Fibroblast of pulmonary artery (primary cell): Measurements from ENCODE around the gene NCKAP5.

Experiments
- DNase-seq: peaks from one replicate; pipeline ENCODE4 v3.0.0-alpha.2; 2010; ENCODE audit warnings: low read depth
- H3K4me3 ChIP-seq: replicated peaks from 2 replicates; pipeline ENCODE4 v1.5.1; 2011; ENCODE audit warnings: low read depth, mild to moderate bottlenecking, control low read depth, low read length, moderate library complexity
- TF ChIP-seq, protein P1 (sequence below): IDR thresholded peaks from 2 replicates; pipeline ENCODE4 v1.5.1; 2011; ENCODE audit warnings: mild to moderate bottlenecking, control low read depth, low read length, inconsistent platforms; ENCODE audit errors: missing control alignments

Gene NCKAP5

DNA sequence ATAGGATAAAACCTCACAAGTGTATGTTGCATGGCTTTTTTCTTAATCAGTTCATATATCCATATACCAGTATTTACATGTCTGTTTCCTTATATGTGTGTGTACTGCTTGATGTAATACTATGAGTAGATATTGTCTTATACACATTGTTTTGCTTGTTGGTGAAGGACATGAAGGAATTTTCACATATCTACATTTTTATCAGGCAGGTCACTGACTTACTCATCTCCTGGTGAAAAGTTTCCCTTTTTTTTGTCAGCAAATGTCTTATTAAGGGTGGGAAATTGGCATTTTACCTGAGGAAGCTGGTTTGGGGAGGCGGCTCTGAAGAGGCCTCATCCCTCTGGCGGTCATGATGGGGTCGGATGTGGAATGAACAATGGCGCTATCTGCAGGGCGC lies 836.8 kb downstream of the NCKAP5 start:
- H3K4me3 ChIP-seq, result no peak overlapping the region
- DNase-seq, result no peak
- TF ChIP-seq, protein P1, sequence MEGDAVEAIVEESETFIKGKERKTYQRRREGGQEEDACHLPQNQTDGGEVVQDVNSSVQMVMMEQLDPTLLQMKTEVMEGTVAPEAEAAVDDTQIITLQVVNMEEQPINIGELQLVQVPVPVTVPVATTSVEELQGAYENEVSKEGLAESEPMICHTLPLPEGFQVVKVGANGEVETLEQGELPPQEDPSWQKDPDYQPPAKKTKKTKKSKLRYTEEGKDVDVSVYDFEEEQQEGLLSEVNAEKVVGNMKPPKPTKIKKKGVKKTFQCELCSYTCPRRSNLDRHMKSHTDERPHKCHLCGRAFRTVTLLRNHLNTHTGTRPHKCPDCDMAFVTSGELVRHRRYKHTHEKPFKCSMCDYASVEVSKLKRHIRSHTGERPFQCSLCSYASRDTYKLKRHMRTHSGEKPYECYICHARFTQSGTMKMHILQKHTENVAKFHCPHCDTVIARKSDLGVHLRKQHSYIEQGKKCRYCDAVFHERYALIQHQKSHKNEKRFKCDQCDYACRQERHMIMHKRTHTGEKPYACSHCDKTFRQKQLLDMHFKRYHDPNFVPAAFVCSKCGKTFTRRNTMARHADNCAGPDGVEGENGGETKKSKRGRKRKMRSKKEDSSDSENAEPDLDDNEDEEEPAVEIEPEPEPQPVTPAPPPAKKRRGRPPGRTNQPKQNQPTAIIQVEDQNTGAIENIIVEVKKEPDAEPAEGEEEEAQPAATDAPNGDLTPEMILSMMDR, result no peak

DNA sequence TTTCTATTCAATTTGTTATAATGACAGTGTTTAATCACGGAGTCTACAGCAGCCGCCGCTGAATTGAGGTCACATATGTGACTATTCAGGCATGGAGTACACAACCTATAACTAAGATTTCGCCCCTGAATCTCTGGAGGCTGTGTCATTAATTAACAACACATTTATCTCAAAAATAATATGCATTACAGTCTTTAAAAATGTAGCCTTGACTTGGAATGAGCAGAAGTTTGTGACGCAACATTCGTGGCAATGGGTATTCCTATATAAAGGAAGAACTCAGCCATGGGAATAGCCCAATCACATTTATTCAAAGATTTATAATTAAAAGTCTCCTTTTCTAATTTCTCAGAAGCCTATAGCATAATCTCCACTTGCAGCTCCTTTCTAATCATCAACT lies 837.7 kb downstream of the NCKAP5 start:
- DNase-seq, result no peak

DNA sequence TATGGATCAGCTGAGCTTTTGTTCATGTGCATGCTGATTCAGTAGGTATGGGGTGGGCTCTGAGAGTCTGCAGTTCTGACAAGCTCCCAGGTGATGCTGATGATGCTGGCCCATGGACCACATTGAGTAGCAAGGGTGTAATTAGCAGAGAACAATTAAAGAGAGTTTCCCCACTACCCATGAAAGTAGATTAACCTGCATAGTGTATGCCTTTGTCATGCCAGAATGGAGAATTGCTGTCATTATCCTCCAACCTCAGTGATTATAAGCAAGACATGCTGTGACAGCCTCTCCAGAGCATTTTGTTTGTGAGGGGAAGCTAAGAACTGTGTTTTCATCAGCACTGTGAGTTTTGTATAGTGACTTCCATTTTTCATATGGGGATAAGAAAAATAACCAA lies 838.7 kb downstream of the NCKAP5 start:
- DNase-seq, result no peak
- no peak overlapping the region for H3K4me3 ChIP-seq
- TF ChIP-seq, protein P1, result no peak

More for the DNA sequence above, 837.7 kb downstream of the NCKAP5 start:
- TF ChIP-seq, protein P1, result no peak
- no peak overlapping the region for H3K4me3 ChIP-seq

DNA sequence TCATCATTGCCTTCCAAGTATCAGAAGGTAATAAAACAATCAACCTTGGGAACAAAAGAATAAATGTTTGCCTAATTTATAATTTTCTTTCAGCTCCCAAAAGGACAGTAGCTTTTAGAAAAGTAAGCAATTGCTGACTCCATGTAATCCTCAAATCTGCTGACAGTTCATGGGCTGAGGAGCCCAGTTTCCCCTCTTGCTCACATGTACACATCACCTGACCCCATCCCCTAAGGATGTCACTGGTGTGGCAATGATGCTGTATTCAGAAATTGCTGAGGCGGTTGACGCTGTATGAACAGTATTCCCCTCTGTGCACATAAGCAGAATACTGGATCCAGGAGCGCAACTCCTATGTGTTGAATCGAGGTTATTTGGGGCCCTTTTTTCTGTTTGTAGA lies 842.1 kb downstream of the NCKAP5 start:
- no peak overlapping the region for H3K4me3 ChIP-seq
- TF ChIP-seq, protein P1, result no peak
- no peak for DNase-seq

DNA sequence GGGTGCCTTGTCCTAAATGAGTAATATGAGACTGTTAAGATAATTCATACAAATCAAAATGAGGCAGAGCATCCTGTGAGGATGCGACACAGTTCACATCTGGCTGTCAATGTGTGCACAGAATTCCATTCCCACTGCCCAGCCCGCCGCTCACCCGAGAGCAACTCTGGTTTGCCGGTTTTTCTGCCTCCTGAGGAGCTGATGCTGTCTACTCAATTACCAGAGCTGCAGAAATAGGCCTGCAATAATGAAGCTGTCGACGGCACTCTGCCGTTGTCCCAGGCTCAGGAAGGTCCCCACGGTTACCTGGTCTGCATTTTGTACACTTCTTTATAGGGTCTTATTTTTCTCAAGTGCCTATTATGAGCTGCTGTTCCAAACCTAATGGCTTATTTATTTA lies 842.5 kb downstream of the NCKAP5 start:
- DNase-seq, result no peak
- no peak overlapping the region for H3K4me3 ChIP-seq
- TF ChIP-seq, protein P1, result no peak

DNA sequence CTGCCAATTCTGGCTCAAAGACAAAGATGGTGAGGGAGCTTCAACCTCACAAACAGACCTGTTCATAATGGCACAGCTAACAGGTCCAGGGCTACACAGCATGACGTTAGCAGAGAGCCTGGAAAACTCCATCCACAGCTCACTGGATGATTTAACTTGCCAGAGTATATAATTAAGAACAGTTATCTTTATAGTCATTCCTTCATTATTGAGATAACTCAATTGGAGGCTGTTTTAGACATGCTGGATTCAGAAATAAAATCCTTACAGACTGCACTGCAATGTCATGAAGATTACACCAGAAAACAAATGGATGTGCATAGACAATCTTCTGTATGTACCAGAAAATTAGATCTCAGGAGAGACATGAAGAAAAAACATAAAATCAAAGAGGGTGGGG lies 843.1 kb downstream of the NCKAP5 start:
- no peak overlapping the region for H3K4me3 ChIP-seq
- TF ChIP-seq, protein P1, result no peak
- no peak for DNase-seq

DNA sequence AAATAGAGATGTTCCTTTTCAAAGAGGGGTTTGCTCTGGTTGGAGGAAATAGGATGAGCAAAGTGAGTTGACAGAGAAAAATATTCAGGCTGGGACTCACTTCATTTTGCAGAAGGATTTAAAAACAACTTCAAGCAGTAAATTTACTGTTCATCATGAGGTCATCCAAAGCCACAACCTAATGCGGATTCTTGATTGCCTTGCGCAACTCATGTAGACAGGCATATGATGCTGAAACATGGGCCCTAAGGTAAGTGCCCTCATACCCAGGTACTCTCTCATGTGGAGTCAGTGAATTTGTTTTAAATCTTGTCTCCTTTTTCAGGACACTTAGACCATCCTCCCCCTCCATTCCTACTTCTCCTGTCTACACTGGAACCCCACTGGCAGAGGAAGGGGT lies 846.3 kb downstream of the NCKAP5 start:
- H3K4me3 ChIP-seq, result no peak overlapping the region
- TF ChIP-seq, protein P1, result no peak
- no peak for DNase-seq
